HG02571 (cell line): Measurements from ENCODE around the gene DACH1.

ENCODE experiments used
- ATAC-seq: cut with Tn5 transposase; IDR thresholded peaks from one replicate; pipeline ENCODE4 v1.9.1; 2021; ENCODE audit warnings: mild to moderate bottlenecking, moderate library complexity; ENCODE audit not compliant: unreplicated experiment

DACH1 gene

DNA sequence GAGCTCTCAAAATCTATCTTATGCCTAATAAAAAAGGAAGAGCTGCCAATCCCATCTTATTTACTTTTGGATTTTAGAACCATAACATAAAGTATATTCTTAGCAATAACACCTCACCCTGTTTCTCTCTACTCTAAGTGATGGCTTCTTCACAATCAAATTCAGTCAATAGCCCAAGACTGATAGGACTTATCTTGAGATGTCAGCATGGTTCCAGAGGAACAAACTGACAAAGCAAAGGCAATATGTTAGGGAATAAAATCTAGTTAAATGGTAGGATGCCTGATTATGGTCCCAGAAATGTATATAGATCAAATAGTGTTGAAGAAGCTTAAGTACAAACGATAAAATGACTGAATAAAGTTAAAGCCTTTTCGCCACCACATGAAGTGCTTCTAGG is 36.3 kb downstream of the DACH1 start:
- no peak for ATAC-seq

DNA sequence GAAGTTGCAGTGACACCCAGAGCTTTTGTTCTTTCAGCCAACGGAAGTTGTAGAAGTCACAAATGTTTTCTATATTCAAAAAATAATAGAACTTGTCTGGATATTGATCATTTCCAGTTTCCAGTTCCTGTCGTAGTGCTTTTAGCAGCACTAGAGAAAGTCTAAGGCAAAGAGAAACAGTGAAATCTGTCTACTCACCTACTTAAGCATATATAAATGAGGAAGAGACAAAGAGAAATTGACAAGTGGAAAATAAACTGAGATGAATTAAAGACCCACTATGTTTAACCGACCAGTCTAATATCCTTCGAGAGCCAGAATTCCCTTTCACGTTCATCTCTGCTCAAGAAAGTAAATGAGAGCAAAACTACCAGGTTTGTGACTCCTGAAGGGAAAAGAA is 36.7 kb downstream of the DACH1 start:
- ATAC-seq: no peak

DNA sequence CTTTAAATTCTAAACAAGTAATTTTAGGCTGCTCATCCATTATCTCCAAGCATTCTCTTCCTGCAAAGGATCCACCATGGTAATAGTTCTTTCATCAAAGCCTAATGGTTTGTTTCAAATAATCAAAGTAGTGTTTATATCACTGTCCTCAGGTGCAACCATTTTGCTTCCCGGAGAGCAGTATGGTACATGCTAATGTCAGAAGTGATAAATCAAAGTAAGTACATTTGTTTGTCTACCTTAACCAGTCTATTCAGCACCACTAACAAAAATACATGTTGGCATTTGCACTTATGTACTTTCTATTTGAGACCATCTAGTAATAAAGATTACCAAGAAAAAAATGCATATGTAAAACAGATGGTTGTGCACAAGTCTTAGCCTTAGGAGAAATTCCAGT is 37.5 kb downstream of the DACH1 start:
- no peak for ATAC-seq

DNA sequence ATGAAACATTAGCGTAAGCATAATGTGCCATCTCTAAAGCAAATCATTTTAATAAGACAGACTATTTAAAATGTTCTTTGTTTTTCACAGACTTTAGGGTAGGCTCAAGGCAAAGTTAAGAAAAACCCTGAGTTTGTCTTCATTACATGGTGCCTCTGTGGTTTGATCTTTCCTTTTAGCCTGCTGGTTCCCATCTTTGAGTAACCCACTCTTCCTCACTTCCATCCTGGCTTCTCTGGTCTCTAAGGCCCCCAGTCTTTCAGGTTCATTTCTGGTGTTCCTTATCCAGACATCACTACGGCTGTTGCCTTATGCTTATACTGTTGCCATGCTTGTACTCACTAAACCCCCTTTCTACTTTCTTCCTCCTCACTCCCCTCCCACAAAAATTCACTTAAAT is 38.4 kb downstream of the DACH1 start:
- ATAC-seq: no peak

DNA sequence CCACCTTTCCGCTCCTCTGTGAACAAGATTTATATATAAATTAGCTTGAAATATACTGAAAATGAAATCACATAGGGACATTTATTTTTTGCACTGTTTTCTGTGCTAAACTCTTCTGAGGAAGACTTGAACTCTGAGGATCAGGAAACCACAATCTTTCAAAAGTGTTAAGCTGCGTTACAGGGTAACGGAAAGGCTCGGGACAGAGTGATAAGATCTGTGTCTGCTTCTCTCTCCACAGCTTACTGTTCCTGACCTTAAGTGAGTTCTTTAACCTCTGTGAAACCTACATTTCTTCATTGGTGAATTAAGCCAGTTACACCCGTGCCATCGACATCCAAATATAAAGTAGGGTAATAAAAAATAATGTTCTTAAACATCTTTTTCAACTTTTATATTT is 38.9 kb downstream of the DACH1 start:
- ATAC-seq: no peak

DNA sequence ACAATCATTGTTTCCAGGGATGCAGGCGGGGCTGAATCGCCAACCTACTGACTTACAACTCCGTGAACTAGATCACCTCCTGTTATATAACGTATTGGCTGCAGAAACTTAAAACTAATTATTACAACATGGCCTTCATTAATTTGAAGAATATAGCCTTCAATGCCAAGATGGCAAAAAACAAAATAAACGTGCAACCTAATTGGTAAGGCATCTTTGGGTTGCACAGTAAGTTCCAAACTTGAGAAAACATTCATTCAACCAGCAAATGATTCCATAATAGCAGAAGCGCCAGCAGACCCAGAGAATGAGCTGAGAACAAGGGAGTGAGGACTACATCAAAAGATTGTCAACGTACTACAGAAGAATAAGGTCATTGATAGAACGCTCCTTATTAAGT is 39.8 kb downstream of the DACH1 start:
- ATAC-seq: no peak

DNA sequence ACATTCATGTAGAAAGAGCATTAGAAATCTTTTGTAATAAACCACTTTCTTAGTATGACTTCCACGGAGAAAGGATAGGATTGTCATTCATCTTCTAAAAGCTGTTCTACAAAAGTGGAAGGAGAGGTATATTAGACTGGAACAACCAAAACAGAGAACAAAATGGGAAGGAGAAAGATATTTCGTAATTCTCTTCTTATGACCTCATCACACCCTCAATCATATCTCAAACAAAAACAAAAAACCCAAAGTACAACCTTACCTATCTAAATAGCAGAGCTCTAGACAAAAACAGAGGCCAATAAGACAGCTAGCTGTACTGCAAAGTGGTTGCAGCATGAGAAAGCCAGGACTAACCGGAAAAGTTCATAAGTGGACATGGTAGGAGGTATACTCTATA is 46.3 kb downstream of the DACH1 start:
- ATAC-seq: no peak

DNA sequence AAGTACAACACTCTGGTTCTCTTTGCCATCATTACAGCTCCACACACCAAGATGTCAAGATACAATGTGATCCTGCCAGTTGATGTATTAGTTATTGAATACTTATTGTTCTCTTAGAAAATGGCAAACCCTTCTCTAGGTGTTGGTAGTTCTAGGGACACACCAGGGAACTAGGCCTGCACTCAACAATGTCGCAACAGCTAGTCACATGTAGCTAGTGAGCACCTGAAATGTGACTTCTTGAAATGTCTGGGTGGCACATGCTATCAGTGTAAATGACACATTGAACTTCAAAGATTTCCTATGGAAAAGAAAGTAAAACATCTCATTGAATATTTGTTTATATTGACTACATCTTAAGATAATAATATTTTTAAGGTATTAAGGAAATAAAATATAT is 49.7 kb downstream of the DACH1 start:
- ATAC-seq: no peak

DNA sequence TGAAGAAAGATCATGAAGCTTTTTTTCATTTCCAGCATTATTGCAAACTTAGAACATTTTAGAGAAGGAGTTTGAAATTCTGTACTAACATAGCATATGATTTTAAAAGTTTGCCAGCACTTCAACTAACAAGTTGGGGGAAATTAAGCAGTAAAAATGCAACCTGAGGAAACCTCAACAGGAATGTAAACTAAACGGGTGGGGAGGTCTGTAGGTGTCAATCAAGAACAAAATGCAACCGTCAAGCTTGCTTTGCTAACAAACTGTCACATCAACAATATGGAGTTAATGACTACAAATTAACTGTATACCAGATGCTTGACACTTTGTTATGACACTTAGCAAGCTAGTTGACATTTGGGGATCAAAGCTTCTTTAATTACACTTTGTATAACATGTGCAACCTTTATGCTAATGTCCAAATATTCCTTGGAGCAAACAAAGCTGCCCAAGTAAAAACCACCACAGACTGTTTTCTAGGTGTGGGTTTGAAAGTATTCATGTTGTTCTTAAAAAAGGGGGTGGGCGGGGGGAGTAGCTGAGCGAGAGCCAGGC is 52.1 kb downstream of the DACH1 start:
- ATAC-seq: no peak

DNA sequence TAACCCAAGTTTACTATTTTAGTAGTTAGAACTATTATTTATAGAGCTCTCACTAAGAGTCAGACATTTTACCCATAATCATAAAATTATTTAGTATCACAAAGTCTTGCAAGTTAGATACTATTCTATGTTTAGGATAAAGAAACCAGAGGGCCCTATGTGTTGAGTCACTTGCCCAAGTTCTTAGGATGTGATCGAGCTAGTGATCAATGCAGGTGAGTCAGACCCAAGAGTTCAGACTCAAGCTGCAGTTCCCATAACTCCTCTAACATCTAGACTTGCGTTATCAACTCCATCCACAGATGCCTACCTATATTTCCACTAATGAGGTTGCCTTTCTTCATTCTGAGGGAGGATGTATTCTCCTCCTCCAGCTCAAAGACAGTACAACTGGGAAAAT is 53.8 kb downstream of the DACH1 start:
- no peak for ATAC-seq

DNA sequence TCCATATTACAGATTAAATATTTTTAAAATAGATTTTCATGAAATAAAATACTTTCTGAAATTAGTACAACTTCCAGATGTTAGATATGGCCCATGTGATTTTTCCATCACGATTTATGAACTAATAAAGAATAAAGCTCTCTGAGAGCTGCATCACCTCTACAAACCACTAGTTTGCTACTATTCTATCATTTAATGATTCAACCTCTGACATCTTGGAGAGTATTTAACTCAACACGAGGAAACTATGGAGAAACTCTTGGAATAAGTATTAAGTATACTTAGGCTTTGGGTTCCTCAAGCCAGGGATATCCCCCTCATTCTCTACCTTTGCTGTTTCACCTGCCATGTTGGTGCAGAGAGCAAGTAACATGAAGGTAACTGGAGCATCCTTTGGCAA is 55.7 kb downstream of the DACH1 start:
- ATAC-seq: no peak

DNA sequence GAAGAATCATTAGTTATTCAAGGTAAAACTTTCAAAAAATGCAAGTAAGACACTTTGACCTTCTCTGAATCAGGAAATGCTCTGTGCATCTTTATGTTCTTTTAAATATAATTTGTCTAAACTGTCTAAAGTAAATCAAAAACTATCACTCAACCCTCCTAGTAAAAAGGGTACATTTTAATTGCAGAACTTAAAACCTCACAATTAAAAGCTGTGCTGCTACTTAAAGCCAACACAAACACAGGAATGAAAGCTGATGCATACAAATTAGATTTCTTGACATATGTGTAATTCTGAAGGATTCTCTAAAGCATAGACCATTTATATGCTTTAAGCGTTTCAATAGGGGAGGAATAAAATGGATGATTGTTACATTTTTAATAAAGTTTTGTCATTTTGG is 58.3 kb downstream of the DACH1 start:
- ATAC-seq: no peak

DNA sequence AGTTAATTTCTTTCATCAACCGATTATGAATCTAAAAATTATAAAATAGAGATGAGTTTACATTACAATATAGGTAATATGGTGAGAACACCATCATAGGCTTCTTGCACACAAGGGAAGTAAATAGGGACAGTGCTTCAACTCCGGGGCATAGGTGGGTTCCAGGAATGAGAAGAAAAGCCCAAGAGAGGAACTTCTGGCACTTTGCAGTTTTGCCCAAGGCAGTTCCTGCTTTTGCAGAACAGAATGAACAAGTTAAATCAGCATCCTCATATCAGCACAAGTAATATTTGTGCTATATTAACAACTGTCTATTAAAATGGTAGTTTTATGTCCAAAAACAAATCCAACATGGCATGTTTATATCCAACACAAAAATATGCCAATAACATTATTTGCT is 60.1 kb downstream of the DACH1 start:
- ATAC-seq: no peak

DNA sequence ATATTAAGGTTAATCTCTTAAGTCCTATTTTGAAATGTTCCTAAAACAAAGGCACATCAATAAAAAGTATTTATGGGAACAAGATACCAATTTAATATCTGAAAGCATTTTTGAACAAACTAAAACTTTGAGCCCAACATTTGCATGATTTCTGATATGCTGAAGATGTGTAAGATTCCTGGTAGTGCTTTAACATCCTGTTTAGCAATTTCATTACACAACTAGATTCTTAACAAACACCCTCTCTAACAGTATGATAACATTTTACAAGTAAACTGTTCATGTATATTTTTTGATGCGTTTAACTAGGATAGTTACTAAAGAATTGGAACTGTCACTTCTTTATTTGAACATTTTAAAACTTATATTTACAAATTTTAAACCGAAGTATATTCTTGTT is 63.9 kb downstream of the DACH1 start:
- ATAC-seq: no peak

DNA sequence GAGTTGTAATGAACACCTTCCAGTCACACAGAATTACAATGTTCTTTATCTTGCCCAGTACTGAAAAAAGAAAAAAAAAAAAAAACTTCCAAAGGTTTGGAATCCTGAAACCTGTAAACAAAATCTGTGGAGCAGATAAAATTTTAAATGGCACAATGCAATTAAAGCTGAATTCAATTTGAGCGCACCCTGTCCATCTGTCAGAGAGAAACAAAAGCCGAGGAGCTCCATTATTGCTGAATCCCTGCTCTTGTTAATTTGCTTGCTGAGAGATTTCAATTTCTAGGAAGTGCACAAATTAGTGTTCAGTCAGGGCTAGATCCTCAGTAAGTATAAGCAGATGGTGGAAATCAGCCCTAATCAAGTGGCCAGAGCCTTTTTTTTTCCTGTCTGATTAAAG is 65.2 kb downstream of the DACH1 start:
- ATAC-seq: no peak

DNA sequence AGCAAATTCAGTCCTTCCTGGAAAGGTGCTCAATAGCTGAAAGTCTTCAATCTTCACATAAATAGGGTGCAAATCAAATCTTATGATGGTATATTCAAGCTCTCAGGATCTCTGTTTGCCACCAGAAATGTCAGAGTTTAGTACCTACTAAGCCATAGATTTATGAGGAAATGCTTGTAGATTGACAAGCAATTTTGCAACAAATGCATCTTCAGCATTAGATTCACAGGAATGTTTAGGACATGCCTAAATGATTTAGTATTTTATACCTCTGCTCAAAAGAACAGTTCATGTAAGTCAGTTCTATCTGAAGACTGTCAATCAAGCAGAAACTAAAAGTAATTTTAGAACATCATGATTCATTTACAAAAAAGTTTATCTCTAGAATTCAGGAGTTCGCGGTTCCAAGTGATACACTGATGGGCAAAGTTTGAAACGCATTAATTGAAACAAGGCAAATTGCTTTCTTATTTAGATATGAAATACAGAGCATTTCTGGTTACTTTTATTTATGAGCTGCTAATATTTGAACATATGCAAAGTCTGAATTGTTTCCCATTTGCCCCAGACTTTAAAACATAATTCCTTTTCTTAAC is 65.7 kb downstream of the DACH1 start:
- no peak for ATAC-seq

DNA sequence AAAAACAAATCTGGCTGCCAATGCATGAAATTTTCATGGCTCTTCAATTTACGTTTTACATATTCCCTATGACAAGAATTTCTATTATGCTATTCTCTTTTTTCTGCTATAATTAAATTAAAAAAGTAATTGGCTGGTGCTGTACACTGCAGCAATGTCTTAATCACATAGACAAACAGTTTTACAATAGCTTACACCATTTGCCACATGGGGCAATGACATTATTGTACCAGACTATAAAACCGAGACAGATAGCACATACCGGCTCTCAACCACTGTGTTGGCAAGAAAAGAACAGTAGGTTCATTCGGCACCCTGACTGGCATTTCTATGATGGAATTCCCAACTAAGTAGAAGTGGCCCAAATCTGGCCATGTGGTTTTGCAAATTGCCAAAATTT is 67.7 kb downstream of the DACH1 start:
- ATAC-seq: no peak

DNA sequence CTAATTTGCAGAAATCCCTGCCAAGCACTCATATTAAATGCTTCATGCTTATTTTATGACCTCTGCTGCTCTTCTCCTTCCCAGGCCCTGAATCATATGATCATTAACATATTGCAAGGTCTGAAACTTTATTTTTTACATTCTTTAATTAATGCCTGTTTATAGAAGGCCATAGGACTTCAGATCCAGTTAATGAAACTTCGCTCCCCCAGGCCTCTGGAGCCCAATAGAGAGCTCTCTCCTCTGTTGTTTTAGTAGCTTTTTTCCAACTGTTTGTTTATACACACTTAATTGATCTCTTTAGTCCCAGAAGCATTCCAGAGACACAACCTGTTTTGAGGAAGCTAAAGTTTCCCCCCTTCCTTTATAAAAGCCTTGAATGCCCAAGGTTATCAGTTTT is 68.3 kb downstream of the DACH1 start:
- no peak for ATAC-seq

DNA sequence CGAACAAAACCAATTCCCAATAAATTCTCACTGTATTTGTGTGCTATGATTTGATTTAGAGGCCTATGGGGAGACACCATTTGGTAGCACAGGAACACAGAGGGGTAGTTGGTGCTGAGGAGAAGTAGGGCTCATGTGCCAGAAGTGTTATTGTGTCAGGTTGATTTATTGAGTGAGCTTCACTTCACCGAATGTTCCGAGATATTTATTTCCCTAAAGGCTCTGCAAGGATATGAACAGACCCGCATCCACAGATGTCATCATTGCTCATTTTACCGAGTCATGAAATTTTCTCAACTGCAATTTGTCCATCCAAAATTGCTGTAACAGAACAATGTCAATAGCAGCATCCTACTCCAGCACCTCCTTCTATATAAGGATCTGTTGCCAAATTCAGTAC is 69.5 kb downstream of the DACH1 start:
- ATAC-seq: no peak

DNA sequence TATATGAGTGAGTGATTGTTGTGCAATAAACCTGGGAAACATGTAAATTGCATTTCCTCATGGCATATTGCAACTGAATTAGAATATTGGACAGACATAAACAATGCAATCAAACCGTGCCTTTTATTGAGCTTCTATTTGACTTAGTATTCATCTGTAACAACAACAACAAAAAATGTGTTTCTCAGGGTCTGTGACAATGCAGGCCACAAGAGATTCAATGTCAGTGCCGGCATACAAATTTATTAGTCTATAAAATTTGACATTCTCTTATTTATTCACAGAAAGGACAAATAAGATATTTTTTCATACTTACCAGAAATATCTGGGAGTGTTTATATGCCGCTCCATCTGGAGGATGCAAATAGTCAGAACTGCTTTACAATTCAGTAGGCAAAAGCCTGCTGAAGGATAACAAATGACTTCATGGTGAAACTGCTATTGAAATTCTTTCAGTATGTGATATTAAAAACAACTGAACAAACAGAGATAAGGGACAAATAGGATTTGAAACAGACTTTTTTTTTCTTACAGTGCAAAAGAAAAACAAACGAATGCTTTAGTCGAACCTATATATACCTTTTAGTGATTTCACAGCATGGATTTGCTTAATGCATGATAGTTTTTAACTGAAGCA is 77.2 kb downstream of the DACH1 start:
- ATAC-seq: no peak

DNA sequence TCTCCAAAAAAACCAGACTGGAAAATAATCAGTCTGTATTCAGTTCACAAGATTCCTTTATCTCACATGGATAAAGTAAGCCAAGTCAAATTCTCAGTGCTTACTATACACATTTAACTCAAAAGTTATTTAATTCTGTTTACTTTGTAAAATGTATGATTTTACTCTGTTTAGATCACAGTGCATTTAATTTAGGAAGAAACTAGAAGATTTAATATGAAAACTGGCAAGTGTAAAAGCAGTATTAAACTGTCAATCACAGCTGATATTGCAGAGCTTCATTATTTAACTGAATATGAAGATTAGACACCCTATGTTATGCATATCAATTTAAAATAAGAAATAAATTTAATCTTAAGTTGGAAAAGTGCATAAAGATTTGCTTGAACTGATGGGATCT is 78.0 kb downstream of the DACH1 start:
- no peak for ATAC-seq

DNA sequence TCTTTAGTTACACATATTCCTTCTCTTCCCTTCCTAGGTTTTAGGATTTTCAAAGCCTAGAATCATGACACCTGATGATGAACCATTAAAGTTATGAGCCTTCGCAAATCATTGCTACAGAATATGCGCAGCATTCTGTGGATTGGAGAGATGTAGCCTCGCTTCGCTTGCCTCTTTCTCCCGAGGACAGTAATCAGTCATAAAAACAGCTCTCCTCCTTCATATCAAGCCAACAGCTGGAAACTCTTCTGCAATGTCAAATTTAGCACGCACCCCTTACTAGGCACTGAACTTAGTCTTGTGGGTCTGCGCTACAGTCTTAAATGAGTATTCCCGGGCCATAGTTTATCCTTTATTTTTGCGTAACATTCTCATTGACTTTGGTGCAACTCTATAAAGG is 79.6 kb downstream of the DACH1 start:
- ATAC-seq: no peak

DNA sequence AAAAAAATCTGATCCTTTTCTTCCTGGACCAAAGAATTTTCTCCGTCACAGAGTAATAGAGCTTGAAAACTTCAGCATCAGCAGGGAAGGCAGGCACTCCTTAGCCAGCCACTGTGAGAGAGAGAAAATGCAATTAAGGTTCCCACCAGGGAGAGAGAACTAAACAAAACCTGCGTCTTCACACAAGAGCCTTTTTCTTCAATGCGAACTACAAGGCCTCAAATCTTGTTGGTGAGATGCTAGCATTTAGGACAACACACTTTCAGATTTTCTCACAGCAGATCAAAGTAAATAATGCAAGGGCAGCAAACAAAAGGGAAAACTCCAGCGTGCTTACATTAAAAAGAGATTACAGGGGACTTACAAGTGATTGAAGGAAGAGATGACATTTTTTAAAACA is 80.1 kb downstream of the DACH1 start:
- ATAC-seq: no peak
